ENCODE data around the gene SV2B. TPM values are rescaled to one million over a fixed set of nuclear protein-coding genes. Genes with fewer than 3 reads are reported as not detected.
"Not testable (repeated sequence)": the region's sequence is repeated elsewhere in the genome, so short reads cannot be mapped to it uniquely, and the experiment has no call there.

The SV2B gene
- total RNA-seq, 2 donors from 2014 or later = not detected

- Mint-ChIP-seq H3K9me3 (peaks cover 4% of the 10 kb centered on the region), H3K27me3 (peaks cover 20 to 41% of the 10 kb centered on the region in 2 donors), H3K4me3 (no peak overlapping the region), H3K4me1 (ENCODE audit: low read depth in 2 of 2) (no peaks in the 10 kb centered on the region), H3K36me3 (peaks cover 7% of the 10 kb centered on the region), H3K27ac (no peak overlapping the region)
- DNase-seq (ENCODE audit: low spot score) (no peak), ATAC-seq (no peak)
These were observed 24.3 kb upstream of the SV2B start for GRCh38 chr15:91075739-91076138.

GRCh38 chr15:91077029-91077428 is 23.0 kb upstream of the SV2B start:
- no peak overlapping the region for H3K4me3 Mint-ChIP-seq
- no peak for DNase-seq (ENCODE audit: low spot score)
- peaks cover 16 to 42% of the 10 kb centered on the region in 2 donors for H3K27me3 Mint-ChIP-seq
- no peak for ATAC-seq
- H3K9me3 Mint-ChIP-seq = peaks cover 4% of the 10 kb centered on the region
- H3K36me3 Mint-ChIP-seq = peaks cover 7% of the 10 kb centered on the region
- H3K27ac Mint-ChIP-seq = no peak overlapping the region
- H3K4me1 Mint-ChIP-seq (ENCODE audit: low read depth in 2 of 2) = no peaks in the 10 kb centered on the region

- not testable (repeated sequence) for H3K27ac Mint-ChIP-seq; H3K4me3 Mint-ChIP-seq; ATAC-seq; H3K4me1 Mint-ChIP-seq (ENCODE audit: low read depth in 2 of 2); DNase-seq (ENCODE audit: low spot score); H3K36me3 Mint-ChIP-seq; H3K9me3 Mint-ChIP-seq
- peaks cover 33 to 48% of the 10 kb centered on the region in 2 donors for H3K27me3 Mint-ChIP-seq
These were observed 6.2 kb upstream of the SV2B start for GRCh38 chr15:91093866-91094265.

GRCh38 chr15:91098451-91098850 is 1.6 kb upstream of the SV2B start:
- ATAC-seq (no peak), DNase-seq (ENCODE audit: low spot score) (no peak)
- Mint-ChIP-seq H3K4me3 (peak overlapping the region; percentile 18), H3K27me3 (peaks cover 50 to 59% of the 10 kb centered on the region in 2 donors), H3K9me3 (no peaks in the 10 kb centered on the region), H3K4me1 (ENCODE audit: low read depth in 2 of 2) (peaks cover 5 to 21% of the 10 kb centered on the region in 2 donors), H3K27ac (no peak overlapping the region), H3K36me3 (peaks cover 4% of the 10 kb centered on the region)

GRCh38 chr15:91099616-91099994 is 452 bp upstream of the SV2B start:
- Mint-ChIP-seq H3K4me1 (ENCODE audit: low read depth in 2 of 2) (peaks cover 5 to 21% of the 10 kb centered on the region in 2 donors), H3K36me3 (peaks cover 4% of the 10 kb centered on the region), H3K27me3 (peaks cover 54 to 69% of the 10 kb centered on the region in 2 donors), H3K9me3 (no peaks in the 10 kb centered on the region), H3K4me3 (peak overlapping the region; percentile 43), H3K27ac (no peak overlapping the region)
- no peak for DNase-seq (ENCODE audit: low spot score)
- peak; percentile 17 to 54 for ATAC-seq

- H3K9me3 Mint-ChIP-seq = no peaks in the 10 kb centered on the region
- ATAC-seq = no peak
- H3K27ac Mint-ChIP-seq = no peak overlapping the region
- H3K4me1 Mint-ChIP-seq (ENCODE audit: low read depth in 2 of 2) = peaks cover 5 to 21% of the 10 kb centered on the region in 2 donors
- DNase-seq (ENCODE audit: low spot score) = no peak
- H3K4me3 Mint-ChIP-seq = peak overlapping the region; percentile 72
- H3K36me3 Mint-ChIP-seq = peaks cover 4% of the 10 kb centered on the region
- peaks cover 57 to 81% of the 10 kb centered on the region in 2 donors for H3K27me3 Mint-ChIP-seq
These were observed 954 bp downstream of the SV2B start for GRCh38 chr15:91100814-91101607.

- Mint-ChIP-seq H3K27ac (no peak overlapping the region), H3K27me3 (peaks cover 56 to 81% of the 10 kb centered on the region in 2 donors), H3K9me3 (no peaks in the 10 kb centered on the region), H3K4me3 (no peak overlapping the region), H3K4me1 (ENCODE audit: low read depth in 2 of 2) (peaks cover 5 to 21% of the 10 kb centered on the region in 2 donors), H3K36me3 (peaks cover 4% of the 10 kb centered on the region)
- no peak for DNase-seq (ENCODE audit: low spot score)
- no peak for ATAC-seq
These were observed 1.5 kb downstream of the SV2B start for GRCh38 chr15:91101608-91101920.

GRCh38 chr15:91102546-91103330 is 2.7 kb downstream of the SV2B start:
- H3K27me3 Mint-ChIP-seq = peaks cover 61 to 78% of the 10 kb centered on the region in 2 donors
- peaks cover 5 to 21% of the 10 kb centered on the region in 2 donors for H3K4me1 Mint-ChIP-seq (ENCODE audit: low read depth in 2 of 2)
- H3K36me3 Mint-ChIP-seq = peaks cover 4% of the 10 kb centered on the region
- H3K27ac Mint-ChIP-seq = no peak overlapping the region
- H3K9me3 Mint-ChIP-seq = no peaks in the 10 kb centered on the region
- DNase-seq (ENCODE audit: low spot score) (no peak), ATAC-seq (no peak)
- H3K4me3 Mint-ChIP-seq = no peak overlapping the region

- no peak for DNase-seq (ENCODE audit: low spot score)
- peaks cover 5 to 18% of the 10 kb centered on the region in 2 donors for H3K4me1 Mint-ChIP-seq (ENCODE audit: low read depth in 2 of 2)
- no peaks in the 10 kb centered on the region for H3K36me3 Mint-ChIP-seq
- no peak overlapping the region for H3K4me3 Mint-ChIP-seq
- peaks cover 61 to 79% of the 10 kb centered on the region in 2 donors for H3K27me3 Mint-ChIP-seq
- no peaks in the 10 kb centered on the region for H3K9me3 Mint-ChIP-seq
- H3K27ac Mint-ChIP-seq = no peak overlapping the region
- ATAC-seq = no peak
These were observed 4.1 kb downstream of the SV2B start for GRCh38 chr15:91104111-91104510.

- Mint-ChIP-seq H3K4me1 (ENCODE audit: low read depth in 2 of 2) (no peaks in the 10 kb centered on the region), H3K27me3 (peaks cover 36 to 70% of the 10 kb centered on the region in 2 donors), H3K4me3 (no peak overlapping the region), H3K9me3 (no peaks in the 10 kb centered on the region), H3K36me3 (no peaks in the 10 kb centered on the region), H3K27ac (no peak overlapping the region)
- ATAC-seq (no peak), DNase-seq (ENCODE audit: low spot score) (no peak)
These were observed 8.4 kb downstream of the SV2B start for GRCh38 chr15:91108421-91108820.

- Mint-ChIP-seq H3K36me3 (no peaks in the 10 kb centered on the region), H3K4me1 (ENCODE audit: low read depth in 2 of 2) (no peaks in the 10 kb centered on the region), H3K4me3 (no peak overlapping the region), H3K27me3 (peaks cover 30 to 59% of the 10 kb centered on the region in 2 donors), H3K9me3 (no peaks in the 10 kb centered on the region), H3K27ac (no peak overlapping the region)
- ATAC-seq = no peak
- DNase-seq (ENCODE audit: low spot score) = no peak
These were observed 9.8 kb downstream of the SV2B start for GRCh38 chr15:91109885-91110284.

GRCh38 chr15:91110407-91110806 is 10.3 kb downstream of the SV2B start:
- no peaks in the 10 kb centered on the region for H3K36me3 Mint-ChIP-seq
- H3K4me3 Mint-ChIP-seq = no peak overlapping the region
- peaks cover 25 to 54% of the 10 kb centered on the region in 2 donors for H3K27me3 Mint-ChIP-seq
- no peak for ATAC-seq
- no peak for DNase-seq (ENCODE audit: low spot score)
- no peaks in the 10 kb centered on the region for H3K9me3 Mint-ChIP-seq
- no peaks in the 10 kb centered on the region for H3K4me1 Mint-ChIP-seq (ENCODE audit: low read depth in 2 of 2)
- no peak overlapping the region for H3K27ac Mint-ChIP-seq

- no peaks in the 10 kb centered on the region for H3K4me1 Mint-ChIP-seq (ENCODE audit: low read depth in 2 of 2)
- H3K4me3 Mint-ChIP-seq = no peak overlapping the region
- no peak overlapping the region for H3K27ac Mint-ChIP-seq
- ATAC-seq (no peak), DNase-seq (ENCODE audit: low spot score) (no peak)
- peaks cover 29 to 53% of the 10 kb centered on the region in 2 donors for H3K27me3 Mint-ChIP-seq
- H3K36me3 Mint-ChIP-seq = no peaks in the 10 kb centered on the region
- H3K9me3 Mint-ChIP-seq = no peaks in the 10 kb centered on the region
These were observed 13.0 kb downstream of the SV2B start for GRCh38 chr15:91113030-91113429.

GRCh38 chr15:91114301-91114700 is 14.2 kb downstream of the SV2B start:
- DNase-seq (ENCODE audit: low spot score) = no peak
- no peaks in the 10 kb centered on the region for H3K36me3 Mint-ChIP-seq
- no peaks in the 10 kb centered on the region for H3K4me1 Mint-ChIP-seq (ENCODE audit: low read depth in 2 of 2)
- H3K9me3 Mint-ChIP-seq = no peaks in the 10 kb centered on the region
- peaks cover 28 to 41% of the 10 kb centered on the region in 2 donors for H3K27me3 Mint-ChIP-seq
- no peak overlapping the region for H3K27ac Mint-ChIP-seq
- no peak for ATAC-seq
- no peak overlapping the region for H3K4me3 Mint-ChIP-seq

Measured in natural killer cell treated with Interleukin-12 subunit alpha and Interleukin-12 subunit beta and Interleukin-15 and Interleukin-18, amount 100 ng/mL, for 72 hours (primary cell).